Sciatic nerve (tissue), 2 donors: ENCODE measurements around the gene NPAP1. TPM values are rescaled to one million over a fixed set of nuclear protein-coding genes. Genes with fewer than 3 reads are reported as not detected.
"Not testable (repeated sequence)": the region's sequence is repeated elsewhere in the genome, so short reads cannot be mapped to it uniquely, and the experiment has no call there.

Experiments
- ATAC-seq: fragments of 200-7000 bp; cut with Tn5 transposase; one replicate; pipeline ENCODE4 v1.9.1; 2020; ENCODE audit warnings: mild to moderate bottlenecking, moderate library complexity
- DNase-seq: peaks from one replicate; pipeline ENCODE4 v3.0.0-alpha.2; 2020; ENCODE audit warnings: low spot score
- intact Hi-C: fragments of 100-400 bp; cut with DNase I; formaldehyde crosslinking; loops from one replicate; pipeline ENCODE4 v1.14.2; 2022
- total RNA-seq: library from RNA; stranded (reverse); fragmentation: NEBNext Ultra II Directional; extraction: Animal tissue kit (Norgen Biotek cat#: 25700); gene quantifications from one replicate; pipeline ENCODE4 v1.2.1, GENCODE V29; 2021
- donor health status: DM: no; HTN: no; CAD: no.
- donor health status: DM: no; HTN: no; CAD: no.

The NPAP1 gene, protein sequence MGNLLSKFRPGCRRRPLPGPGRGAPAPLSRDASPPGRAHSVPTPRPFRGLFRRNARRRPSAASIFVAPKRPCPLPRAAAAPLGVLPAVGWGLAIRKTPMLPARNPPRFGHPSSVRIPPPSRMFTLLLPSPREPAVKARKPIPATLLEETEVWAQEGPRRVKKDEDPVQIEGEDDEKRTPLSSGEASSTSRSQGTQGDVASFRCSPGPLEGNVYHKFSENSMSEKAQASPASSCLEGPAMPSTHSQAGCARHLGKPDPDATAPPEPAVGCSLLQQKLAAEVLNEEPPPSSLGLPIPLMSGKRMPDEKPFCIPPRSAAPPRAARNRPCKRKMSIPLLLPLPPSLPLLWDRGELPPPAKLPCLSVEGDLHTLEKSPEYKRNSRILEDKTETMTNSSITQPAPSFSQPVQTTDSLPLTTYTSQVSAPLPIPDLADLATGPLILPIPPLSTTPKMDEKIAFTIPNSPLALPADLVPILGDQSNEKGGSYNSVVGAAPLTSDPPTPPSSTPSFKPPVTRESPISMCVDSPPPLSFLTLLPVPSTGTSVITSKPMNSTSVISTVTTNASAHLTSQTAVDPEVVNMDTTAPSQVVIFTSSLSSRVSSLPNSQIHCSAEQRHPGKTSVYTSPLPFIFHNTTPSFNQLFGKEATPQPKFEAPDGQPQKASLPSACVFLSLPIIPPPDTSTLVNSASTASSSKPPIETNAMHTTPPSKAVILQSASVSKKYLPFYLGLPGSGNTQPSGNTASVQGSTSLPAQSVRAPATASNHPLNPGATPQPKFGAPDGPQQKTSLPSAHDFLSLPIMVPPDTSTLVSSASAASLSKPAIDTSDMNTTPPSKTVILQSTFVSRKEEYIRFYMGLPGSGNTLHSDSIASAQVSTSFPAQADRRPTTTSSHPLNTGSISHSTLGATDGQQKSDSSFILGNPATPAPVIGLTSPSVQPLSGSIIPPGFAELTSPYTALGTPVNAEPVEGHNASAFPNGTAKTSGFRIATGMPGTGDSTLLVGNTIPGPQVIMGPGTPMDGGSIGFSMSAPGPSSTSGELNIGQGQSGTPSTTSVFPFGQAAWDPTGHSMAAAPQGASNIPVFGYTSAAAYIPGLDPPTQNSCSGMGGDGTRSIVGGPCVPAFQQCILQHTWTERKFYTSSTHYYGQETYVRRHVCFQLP
- total RNA-seq: not detected

DNA sequence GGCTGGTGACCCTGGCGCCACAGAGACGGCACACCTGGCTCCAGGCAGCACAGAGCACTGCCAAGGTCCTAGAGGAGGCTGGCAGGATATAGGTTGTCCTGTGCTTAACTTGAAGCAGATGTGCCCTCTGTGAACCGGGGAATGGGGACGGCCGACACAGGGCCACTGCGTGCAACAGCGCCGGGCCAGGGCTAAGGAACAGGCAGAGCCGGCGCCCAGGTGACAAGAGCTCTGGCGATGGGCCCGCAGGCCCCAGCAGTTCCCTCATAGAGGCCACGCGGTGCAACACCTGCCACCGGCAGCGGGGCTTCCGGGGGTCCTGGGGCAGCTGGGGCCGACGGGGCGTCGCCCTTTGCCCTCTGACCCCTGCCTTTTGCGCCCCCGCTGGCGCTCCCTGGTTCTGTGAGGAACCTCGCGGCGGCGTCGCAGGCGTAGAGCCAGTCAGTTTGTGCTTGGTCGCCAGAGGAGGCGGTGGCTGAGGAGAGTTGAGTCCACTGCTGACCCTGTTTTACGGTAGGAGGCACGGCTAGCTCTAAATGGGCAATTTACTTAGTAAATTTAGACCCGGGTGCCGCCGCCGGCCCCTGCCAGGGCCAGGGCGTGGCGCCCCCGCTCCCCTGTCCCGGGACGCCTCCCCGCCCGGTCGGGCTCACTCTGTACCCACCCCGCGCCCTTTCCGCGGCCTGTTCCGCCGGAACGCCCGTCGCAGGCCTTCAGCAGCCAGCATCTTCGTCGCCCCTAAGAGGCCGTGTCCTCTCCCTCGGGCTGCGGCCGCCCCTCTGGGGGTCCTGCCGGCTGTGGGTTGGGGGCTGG lies at the start of gene NPAP1:
TSS of gene NPAP1 (plus strand) at position 444 of the 813 bp plus-strand sequence. CDS start at position 537, 93 bp downstream.
- DNase-seq: no peak
- ATAC-seq: no peak
- intact Hi-C loops: no loop called here

DNA sequence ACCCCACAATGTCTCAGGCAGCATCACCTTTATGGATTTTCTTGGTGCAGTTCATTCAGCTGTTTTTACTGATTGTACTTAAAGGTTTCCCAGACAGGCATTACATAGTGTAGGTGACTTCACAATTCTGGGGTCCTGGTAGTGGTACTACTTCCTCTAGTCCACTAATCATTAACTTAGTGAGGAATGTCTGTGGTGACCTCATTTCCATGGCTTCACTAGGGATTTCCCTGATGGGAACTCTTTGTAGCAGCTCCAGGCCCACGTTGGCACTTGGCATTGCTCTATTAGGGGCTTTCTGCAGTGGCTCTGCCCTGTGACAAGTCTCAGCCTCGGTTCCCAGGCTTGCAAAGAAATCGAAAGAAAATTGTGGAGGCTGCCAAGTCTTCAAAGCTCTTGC lies 48.1 kb upstream of the NPAP1 start:
- intact Hi-C loops: no loop called here
- DNase-seq (no peak), ATAC-seq (no peak)

DNA sequence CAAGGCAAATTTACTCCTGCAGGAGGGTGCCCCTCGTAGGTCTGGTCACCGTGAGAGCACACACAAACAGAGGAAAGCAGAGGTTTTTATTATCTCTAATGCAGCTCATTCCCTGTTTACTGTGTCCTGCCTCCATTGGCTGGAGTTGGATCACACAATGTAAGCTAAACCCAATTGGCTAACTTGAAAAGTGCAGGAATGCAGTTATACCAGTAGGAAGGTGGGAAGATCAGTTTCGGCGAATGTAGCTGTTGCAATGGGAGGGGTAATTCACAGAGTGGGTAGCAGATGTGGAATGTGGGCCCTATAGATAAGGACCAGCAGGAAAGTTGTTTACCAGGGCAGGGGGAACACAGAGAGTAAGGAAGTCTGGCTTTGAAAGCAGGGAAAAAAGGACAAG lies 42.5 kb upstream of the NPAP1 start:
- DNase-seq (no peak), ATAC-seq (no peak)
- intact Hi-C loops: no loop called here

DNA sequence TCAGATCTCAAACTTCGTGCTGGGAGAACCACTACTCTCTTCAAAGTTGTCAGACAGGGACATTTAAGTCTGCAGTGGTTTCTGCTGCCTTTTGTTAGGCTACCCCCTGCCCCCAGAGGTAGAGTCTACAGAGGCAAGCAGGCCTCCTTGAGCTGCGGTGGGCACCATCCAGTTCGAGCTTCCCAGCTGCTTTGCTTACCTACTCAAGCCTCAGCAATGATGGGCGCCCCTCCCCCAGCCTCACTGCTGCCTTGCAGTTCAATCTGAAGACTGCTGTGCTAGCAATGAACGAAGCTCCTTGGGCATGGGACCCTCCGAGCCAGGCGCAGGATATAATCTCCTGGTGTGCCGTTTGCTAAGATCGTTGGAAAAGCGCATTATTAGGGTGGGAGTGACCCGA lies 36.2 kb upstream of the NPAP1 start:
- intact Hi-C loops, DNase-seq, ATAC-seq: not testable (repeated sequence)

DNA sequence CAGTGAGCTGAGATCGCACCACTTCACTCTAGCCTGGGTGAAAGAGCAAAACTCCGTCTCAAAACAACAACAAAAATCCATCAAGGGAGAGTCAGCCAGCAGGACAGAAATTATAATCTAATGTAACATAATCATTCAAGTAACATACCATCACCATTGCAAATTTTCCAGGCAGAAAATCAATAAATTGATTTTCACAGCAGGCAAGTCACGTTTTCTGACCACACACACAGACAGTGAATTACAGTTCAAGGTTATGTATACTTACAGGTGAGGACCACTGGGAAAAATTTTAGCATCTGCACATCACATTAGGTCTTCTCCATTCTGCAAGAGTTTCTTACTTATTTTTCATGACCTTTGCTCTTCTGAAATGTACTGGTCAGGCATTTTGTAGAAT lies 29.9 kb upstream of the NPAP1 start:
- DNase-seq (no peak), ATAC-seq (no peak)
- intact Hi-C loops: no loop called here

DNA sequence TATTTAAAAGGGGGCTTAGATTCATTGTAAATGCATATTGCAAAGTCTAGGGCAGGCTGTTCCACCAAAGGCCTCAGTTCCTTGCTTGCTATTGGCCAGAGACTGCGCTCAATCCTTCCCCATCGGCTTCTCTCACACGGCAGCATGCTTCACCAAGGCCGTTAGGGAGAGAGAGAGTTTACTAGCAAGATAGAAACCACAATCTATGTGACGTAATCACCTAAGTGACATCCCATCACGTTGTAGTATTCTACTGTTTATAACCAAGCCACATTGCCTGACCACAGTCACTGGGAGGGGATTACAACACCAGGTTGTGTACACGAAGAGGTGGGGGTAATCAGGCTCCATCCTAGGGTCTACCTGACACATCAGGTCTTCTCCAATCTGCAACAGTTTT lies 16.0 kb upstream of the NPAP1 start:
- ATAC-seq (no peak), DNase-seq (no peak)
- intact Hi-C loops: no loop called here

DNA sequence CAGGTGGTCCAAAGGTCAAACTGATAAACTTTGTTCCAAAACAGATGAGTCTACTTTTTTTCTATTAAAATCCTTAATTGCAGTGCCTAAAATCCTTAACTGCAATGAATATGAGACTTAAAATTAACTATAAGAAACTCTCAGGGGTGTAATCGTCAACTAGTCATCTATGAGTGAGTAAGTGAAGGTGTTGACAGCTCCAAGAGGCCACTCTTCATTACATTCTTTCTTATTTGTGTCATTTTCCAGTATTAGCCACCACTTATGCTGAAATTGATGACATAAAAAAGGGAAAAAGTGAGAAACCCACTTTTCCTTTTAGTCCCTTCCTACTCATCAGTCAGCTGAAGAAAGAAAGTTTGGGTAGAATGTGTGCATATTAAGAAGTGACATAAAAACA lies 12.6 kb upstream of the NPAP1 start:
- ATAC-seq (no peak), DNase-seq (no peak)
- intact Hi-C loops: no loop called here

DNA sequence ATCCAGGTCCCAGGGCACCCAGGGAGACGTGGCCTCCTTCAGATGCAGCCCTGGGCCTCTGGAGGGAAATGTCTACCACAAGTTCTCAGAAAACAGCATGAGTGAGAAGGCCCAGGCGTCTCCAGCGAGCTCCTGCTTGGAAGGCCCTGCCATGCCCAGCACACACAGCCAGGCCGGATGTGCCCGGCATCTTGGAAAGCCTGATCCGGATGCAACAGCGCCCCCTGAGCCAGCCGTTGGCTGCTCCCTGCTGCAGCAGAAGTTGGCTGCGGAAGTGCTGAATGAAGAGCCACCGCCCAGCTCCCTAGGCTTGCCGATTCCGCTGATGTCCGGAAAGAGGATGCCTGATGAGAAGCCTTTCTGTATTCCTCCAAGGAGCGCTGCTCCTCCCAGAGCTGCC lies 856 bp downstream of the NPAP1 start:
- intact Hi-C loops: no loop called here
- no peak for DNase-seq
- ATAC-seq: no peak

DNA sequence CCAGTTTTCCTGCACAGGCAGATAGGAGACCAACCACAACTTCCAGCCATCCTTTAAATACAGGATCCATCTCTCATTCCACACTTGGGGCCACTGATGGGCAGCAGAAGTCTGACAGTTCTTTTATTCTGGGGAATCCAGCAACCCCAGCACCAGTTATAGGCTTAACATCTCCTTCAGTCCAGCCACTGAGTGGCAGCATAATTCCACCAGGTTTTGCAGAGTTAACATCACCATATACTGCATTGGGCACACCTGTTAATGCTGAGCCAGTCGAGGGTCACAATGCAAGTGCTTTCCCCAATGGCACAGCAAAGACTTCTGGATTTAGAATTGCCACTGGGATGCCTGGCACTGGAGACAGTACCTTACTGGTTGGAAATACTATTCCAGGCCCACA lies 2.9 kb downstream of the NPAP1 start:
- intact Hi-C loops: no loop called here
- ATAC-seq (no peak), DNase-seq (no peak)

DNA sequence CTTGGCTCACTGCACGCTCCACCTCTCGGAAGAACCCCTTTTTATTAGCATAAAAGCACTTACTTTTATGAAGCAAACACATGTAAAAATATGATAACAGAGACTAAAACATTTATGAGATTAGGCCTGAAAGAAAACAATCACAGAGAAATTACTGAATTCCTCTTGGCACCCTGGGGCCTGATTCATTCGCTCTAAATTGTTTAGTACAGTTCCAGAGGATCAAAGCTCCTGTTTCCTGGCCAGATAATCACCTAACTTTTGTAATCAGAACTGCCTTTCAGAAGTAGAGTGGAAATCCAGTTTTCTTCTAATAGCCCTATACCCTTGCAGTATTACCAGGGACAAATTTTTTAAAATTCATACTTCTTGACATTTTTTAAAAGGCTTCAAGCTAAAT lies 6.4 kb downstream of the NPAP1 start:
- intact Hi-C loops: no loop called here
- ATAC-seq (no peak), DNase-seq (no peak)

DNA sequence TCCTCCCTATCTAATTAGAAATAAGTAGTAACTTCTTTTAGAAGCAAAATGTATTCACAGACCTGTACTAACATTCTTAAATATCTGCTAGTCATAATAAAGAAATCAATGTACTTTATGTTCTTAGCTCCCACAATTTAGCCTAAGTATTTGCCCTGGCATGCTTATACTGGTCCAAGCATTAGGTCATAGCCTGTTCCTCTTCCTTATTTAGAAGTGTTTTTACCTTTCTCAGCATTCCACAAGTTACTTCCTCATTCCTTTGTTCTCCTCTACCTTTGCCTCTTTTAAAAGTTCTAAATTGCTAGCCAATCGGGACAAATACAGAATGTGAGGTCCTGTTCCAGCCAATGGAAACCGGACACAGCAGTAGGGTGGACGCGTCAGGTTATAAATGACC lies 7.3 kb downstream of the NPAP1 start:
- intact Hi-C loops, ATAC-seq, DNase-seq: not testable (repeated sequence)

DNA sequence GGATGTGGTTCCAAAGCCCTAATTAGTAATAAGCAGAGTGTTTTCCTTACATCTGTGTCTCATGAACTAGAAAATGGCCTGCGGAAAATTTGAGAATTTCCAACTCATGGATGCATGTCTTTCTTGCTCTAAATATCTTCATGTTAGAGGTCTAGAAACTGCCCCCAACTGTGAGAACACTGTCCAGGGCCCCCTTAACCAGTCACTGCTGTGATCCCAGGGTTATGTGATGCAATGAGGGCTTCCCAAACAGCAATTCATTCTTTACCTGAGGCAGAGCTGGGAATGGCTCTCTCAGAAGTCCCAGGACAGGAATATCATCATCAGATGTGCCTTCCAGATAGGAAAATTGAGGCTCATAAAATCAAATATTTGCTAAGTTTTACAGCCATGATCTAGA lies 8.2 kb downstream of the NPAP1 start:
- DNase-seq: no peak
- intact Hi-C loops: no loop called here
- no peak for ATAC-seq

DNA sequence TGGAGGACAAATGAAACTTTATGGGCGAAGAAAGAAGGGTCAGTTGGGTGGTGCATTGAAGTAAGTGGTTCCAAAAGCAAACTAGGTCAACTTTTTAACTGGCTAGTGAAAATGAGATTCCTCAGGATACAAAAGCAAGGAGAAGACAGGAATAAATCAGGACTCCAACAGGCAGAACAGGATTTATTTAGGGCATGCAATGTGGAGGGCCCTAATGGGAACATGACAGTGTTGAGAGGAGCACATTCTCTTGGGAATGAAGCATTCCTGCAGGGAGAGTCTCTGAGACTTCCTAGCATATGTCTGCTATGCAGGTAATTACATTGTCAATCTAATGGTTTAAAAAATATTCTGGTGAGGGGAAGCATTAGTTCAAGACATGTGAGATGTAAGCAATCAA lies 8.7 kb downstream of the NPAP1 start:
- ATAC-seq (no peak), DNase-seq (no peak)
- intact Hi-C loops: no loop called here

DNA sequence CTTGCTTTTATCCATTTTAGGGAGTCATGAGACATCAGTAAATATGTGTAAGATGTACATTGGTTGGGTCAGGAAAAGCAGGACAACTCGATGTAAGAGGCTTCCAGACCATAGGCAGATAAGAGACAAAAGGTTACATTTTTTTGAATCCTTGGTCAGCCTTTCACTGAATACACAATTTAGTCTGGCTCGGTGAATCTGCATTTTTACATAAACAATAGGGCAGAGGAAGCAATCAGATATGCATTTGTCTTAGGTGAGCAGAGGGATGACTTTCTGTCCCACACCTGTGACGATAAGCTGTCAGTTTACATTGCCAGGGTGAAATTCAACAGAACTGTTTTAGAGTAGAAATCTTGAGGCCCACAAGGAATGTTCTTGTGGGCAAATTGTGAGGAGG lies 20.6 kb downstream of the NPAP1 start:
- intact Hi-C loops: no loop called here
- no peak for DNase-seq
- ATAC-seq: no peak

DNA sequence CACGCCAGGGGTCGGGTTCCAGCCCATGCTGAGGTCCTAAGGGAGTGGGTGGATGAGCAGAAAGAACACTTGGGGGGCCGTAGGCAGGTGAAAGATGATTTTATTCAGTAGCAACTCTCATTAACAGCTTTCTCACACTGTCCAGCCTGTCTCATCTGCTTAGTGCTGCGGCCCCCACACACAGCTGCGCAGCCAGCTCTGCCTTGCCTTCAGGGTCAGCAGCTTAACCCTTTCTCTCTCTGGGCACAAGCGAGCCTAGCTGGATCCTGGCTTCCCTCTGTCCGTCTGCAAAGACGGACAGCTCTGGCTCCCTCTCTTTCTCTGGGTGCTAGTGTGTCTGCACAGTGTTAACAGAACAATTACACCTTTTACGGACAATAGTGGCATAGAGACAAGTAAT lies 21.3 kb downstream of the NPAP1 start:
- ATAC-seq: no peak
- intact Hi-C loops: no loop called here
- DNase-seq: no peak

DNA sequence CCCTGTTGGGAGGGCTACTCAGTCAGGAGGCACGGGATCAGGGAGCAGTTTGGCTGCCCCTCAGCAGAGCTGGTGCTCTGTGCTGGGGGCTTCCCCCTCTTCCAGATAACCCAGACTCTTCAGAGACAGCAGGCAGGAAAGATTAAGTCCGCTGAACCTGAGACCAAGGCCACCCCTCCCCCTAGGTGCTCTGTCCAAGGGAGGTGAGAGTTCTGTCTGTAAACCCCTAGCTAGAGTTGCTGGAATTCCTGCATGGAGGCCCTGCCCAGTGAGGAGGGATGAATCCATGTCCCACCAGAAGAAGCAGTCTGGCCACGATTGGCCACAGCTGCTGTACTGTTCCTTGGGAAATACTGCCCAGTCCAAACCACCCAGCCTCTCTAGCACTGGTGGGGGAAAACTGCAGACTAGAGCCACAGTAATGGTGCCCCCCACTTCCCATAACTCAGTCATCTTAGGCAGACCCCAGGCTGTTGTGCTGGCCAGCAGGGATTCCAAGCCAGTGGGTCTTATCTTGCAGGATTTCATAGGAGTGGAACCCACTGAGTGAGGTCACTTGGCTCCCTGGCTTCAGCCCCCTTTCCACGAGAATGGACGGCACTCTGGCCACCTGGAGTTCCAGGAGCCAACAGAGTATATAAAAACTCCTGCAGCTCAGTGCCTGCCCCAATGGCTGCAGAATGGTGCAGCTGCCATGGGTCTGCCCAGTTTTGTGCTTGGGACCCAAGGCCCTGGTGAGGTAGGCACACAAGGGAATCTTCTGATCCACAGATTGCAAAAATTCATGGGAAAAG lies 42.9 kb downstream of the NPAP1 start:
- ATAC-seq (no peak), DNase-seq (no peak)
- intact Hi-C loops: no loop called here

DNA sequence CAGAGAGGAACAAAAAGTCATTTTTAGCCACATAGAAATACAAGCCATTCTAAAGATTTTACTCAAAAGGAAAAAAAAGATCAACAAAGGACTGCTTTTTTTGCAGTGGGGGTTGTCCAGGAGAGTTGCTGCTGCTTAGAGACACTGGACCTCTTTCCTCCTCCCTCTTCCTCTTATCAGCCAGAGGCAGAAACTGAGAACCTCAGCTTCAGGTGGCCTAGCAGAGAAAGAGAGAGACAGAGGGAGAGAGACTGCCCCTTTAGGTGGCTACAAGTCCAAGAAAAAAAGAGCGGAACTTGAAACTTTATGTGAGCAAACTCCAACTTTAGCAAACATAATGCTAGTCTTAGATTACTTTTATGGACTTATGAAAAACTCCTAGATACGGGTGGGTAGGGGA lies 54.2 kb downstream of the NPAP1 start:
- ATAC-seq: no peak
- intact Hi-C loops: no loop called here

More for the DNA sequence above, 54.2 kb downstream of the NPAP1 start:
- DNase-seq: no peak
